NCI-H187 (cell line): ENCODE results near the gene C8G.
A peak's percentile ranks its signal among the peaks of the same experiment; 100 is the strongest.

Experiments
- DNase-seq, 2 experiments: peaks; one replicate each; lab custom pipeline; 2025; lab: John Stamatoyannopoulos, UW

The C8G gene

DNA sequence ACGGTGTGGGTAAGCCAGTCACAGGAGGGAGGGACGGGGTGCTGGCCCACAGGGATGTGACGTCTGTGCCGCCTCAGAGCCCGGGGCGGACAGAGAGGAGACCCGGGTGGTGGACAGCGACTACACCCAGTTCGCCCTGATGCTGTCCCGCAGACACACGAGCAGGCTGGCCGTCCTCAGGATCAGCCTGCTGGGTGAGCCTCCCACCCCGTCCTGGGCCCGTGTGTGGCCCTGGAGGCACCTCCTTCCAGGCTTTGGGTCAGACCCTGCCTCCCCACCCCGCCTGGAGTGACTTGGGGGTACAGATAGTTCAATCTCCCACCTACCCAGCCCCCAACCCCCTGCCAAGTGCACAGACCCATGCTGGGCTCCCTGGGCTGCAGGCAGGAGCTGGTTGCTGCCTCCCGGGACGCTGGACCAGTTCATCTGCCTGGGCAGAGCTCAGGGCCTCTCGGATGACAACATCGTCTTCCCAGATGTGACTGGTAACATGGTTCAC is 8.8 kb downstream of the C8G start:
- DNase-seq: no peak

DNA sequence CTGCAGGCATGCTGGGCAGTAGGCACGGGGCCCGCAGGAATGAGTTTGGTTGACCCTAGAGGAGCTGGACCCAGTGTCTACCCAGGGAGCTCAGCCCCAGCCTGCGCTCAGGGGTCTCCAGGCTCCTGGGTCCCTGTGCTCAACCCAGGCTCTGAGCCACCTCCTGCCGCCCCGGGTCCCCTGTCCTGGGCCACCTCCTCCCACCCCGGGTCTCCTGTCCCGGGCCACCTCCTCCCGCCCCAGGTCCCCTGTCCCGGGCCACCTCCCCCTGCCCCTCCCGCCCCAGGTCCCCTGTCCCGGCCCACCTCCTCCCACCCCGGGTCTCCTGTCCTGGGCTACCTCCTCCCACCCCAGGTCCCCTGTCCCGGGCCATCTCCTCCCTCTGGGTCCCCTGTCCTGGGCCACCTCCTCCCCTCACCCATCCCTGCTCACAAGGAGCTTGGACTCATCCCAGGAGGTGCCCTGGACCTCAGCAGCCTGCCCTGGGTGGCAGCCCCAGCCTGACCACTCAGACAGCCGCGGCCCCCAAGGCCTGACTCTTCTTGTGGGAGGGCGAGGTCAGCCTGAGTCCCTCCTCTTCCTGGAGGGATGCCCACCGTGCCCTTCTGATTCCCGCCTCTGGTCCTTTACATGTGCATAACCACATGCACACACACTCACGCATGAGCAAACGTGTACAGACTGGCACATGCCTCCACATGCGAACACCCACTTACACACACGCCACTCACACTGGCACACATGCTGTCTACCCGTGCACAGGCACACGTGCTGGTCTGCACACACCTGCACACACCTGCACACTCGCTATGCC is 9.4 kb downstream of the C8G start:
- no peak for DNase-seq

DNA sequence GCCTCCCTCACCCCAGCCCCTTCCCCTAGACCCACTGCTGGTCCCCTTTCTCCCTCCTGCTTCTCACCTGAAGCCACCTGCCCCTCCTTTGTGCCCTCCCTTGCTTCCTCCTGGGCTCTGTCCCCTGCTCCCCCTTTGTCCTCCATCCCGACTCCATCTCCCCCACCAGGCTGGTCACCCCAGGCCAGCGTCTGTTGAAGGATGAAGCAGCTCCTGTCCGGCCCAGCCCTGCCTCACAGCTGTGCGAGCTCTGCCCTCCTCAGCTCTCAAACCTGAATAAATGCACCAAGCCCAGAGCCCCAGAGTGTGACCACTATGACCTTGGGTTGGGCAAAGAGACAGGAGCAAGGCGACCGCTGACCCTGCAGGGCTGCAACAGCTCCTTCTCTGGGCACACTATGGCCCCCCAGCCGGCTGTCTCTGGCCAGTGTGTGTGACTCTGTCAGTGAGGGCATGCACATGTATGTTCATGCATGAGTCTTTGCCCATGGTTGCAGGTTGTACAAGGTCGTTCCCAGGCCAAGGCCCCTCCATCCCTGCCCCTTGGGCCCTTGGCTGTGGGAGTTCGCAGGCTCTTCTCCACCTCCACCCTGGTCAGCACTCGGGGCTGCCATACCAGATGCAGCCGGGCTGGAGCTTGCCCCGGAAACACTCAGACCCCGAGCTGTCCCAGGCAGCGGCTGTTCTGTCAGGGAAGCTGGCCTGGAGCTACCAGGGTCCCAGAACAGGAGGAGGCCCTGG is 10.3 kb downstream of the C8G start:
- DNase-seq: no peak

DNA sequence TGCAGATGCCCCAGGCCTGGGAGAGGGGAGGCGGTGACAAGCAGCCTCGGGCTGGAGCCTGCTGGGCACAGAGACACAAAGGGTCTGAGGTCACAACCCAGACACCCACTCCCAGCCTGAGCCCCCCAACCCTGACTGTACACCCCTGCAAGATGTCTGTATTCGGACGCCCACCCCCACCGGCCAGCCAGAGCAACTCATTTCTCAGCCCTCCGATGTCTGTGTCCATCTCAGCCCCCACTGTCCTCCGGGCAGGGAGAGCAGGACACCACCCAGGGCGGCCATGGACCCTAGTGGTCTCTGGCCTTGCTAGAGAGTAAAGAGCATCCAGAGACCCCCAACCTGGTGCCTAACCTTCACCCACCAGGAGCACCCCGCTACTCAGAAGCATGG is 10.9 kb downstream of the C8G start:
- no peak for DNase-seq

DNA sequence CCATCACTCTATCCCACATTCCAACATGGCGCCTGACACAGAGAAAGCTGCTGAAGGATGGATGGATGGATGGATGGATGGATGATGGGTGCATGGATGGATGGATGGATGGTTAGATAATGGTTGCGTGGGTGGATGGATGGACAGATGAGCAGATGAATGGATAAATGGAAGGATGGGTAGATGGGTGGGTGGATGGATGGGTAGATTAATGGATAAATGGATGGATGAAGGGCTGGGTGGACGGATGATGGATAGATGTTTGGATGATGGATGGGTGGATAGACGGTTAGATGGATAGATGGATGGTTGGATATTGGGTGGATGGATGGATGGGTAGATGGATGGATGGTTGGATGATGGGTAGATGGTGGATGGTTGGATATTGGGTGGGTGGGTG is 11.6 kb downstream of the C8G start:
- no peak for DNase-seq

DNA sequence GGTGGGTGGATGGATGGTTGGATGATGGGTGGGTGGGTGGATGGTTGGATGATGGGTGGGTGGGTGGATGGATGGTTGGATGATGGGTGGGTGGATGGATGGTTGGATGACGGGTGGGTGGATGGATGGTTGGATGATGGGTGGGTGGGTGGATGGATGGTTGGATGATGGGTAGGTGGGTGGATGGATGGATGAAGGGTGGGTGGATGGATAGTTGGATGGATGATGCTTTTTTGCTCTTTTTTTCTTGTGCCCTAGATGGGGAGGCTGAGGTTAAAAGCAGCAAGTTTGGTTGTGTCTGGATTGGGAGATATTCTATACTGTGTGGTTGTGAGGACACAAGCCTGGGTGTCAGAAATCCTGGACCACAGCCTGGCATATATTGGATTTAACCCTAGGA is 12.4 kb downstream of the C8G start:
- no peak for DNase-seq

DNA sequence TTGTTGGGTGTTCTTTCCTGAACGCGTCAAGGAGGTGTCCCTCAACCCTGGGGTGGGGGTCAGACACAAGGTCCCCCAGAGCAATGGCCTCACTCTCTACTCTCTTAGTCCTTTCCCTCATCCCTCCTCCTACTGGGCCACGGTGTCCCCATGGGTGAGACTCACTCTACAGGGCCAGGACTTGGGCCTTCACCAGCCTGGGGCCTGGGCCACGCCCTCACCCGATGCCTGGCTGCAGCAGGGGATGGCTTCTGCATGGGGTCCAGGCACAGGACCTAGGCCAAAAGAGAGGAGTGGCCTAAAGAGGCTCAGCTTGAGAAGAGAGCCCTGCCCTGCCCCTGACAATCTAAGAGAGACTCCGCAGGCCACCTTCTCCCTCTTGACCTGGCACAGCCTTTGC is 12.9 kb downstream of the C8G start:
- DNase-seq: no peak

DNA sequence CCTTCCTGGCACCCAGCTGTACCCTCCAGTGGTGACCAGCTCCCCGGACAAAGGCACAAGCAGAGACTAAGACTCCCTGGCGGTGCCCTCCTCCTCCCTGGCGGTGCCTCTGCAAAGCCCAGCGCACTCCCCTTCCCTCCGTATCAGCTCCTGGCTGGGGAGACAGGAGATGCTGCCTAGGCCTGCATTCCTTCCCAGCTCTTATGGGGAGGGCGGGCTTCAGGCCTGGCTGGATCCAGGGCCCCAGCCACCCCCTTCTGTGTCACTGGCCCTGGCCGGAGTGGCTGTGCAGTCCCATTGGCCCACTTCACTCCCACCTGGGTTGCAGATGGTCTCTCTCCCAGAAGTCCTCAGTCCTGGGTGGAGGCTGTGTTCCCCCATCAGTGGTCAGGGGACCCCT is 13.4 kb downstream of the C8G start:
- no peak for DNase-seq

DNA sequence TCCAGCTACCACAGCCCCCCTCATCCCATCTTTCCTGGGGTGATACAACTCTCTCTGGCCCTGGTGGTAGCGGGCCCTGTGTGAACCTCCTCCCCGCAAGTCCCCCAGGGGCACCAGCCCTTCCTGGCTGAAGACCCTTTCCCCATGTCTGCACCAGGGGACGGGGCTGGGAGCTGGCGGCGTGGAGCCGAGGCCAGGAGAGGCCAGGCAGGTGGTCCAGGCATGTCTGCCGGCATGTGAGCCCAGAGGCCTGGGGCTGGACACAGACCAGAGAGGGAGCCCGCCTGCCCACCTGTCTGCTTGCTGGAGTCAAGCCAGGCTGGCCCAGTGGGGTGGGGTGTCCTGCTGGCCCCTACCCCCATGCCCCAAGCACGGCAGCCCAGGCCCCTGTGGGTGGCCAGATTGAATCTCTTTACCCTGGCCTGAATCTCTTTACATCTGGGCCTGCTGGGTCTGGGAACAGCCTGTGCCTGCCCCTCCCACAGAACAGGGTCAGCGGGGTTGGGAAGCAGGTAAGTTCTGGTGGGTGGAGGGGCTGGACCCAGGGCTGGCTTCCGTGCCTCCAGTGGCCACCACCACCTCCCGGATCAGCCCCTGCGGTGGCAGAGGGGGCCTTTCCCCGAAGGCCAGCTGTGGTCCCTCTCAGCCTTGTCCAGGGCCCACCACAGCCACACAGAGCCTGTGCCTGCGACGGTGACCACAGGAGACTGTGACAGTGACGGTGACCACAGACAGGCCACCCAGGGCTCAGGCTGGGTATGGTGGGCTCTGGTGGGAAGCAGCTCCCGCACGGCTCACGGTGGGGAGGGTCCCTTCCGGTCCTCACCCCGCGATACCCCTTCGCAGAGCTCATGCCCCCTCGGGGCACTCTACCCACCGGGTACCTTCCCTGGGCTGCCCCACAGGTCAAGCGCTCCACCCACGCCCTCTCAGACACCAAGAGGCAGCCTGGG is 14.1 kb downstream of the C8G start:
- no peak for DNase-seq

DNA sequence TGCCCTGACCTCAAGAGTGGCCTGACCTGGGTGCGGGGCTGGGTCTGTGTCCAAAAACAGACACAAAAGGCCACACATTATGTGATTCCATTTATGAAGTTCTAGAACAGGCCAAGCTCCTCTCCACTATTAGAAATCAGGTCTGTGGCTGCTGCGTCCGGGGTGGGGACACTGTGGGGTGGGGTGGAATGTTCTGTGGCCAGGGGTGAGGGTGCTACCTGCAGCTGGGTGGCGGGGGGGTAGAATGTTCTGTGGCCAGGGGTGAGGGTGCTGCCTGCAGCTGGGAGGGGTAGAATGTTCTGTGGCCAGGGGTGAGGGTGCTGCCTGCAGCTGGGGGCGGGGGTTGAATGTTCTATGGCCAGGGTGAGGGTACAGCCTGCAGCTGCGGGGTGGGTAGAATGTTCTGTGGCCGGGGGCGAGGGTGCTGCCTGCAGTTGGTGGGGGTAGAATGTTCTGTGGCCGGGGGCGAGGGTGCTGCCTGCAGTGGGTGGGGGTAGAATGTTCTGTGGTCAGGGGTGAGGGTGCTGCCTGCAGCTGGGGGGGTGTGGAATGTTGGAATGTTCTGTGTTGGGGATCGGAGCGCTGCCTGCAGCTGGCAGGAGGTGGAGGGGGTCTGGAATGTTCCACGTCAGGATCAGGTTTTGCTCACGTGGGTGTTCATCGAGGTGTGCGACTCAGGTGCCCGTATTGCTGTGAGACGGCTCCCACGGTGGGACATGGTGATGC is 15.3 kb downstream of the C8G start:
- no peak for DNase-seq

DNA sequence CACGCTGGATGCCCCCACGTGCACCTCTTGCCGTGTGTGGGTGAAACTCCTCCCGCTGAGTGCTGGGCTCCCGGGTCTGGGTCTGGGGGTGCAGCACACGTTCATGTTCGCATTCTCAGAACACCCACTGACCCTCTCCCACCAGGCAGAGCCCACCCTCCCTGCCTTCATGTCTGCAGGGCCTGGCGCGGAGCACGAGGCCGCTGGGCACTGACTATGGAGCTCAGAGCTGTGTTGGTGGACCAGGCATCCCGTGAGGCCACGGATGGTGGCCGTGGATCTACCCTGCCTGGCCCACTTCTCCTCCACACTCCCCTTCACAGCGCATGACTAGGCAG is 15.9 kb downstream of the C8G start:
- DNase-seq: no peak

DNA sequence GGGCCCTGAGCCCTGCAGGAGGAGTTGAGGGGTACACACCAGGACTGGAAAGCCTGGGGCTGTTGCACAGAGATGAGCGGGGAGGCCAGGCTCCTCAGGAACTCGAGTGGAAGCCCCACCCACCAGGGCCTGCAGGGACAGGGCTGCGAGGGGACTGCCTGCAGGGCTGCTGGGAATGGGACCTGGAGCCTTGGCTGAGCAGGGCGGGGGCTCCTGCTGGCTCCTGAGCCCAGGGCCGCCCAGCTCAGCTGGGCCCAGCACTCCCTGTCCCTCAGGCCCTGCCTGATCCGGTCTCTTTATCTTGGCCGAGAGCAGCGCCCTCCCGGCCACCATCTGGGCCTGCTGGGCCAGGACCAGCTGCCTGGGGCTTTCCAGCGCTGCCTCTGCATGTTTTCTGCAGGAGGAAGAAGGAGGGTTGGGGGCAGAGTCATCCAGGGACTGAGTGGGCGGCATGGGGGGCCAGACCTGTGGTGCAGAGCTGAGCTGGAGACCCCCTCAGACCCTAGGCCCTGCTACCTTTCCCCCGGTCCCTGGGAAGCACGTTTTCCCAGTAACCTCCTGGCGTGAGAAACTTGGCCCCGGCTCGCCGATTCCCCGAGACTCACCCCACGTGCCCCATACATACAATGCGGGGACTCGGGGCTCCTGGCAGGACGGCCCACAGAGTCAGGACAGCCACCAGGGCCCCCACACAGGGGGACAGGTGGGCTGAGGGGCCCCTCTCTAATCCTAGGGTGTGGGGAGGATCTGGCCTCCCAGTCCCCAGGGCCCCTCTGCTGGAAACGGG is 16.4 kb downstream of the C8G start:
- no peak for DNase-seq

DNA sequence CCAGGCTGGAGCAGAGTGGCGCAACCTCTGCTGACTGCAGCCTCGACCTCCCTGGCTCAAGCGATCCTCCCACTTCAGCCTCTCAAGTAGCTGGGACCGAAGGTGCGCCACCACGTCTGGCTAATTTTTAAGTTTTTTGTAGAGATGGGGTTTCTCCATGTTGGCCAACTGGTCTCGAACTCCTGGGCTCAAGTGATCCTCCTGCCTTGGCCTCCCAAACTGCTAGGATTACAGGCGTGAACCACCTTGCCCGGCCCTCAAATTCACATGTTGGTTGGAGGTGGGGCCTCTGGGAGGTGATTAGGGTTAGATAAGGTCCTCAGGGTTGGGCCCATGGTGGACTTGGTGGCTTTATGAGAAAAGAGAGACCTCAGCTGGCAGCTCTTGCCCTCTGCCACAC is 17.1 kb downstream of the C8G start:
- DNase-seq: no peak

DNA sequence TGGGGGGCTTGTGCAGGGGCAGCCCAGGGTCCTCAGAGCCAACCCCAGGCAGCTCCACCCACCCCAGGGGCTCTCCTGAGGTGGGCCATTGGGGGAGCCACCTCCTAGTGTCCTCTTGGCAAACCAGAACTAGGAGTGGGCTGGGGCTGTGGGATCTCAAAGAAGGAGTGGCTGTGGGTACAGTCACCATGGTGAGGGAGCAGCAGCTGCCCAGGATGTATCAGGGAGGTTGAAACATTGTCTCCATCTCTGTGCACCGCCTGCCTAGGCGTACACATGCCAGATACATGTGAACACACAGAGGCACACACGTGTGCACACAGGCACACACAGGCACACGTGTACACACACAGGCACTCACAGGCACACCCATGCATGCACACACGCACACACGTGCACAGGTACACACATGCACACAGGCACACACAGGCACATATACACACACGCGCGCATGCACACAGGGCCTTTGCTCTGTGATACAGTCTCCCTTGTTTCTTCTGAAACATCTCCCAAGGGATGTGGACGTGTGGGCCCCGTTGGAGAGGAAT is 17.7 kb downstream of the C8G start:
- DNase-seq: no peak

DNA sequence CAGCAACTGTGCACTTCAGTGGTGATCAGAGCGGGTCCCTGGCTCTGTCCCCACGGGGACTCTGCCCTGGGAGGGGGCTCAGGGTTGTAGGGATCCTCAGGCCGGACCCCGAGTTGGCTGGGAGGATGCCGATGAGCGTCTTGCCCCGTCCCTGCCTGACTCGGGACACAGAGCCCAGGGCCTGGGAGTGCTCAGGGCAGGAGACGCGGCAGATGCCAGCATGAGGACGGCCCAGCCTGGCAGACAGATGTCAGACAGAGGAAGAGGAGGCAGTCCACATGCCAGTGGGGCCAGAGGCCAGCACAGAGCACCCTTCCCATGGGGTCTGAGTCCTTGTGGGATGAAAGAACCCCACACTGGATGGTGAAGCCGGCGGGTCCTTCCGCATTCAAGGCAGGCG is 18.3 kb downstream of the C8G start:
- DNase-seq: no peak

DNA sequence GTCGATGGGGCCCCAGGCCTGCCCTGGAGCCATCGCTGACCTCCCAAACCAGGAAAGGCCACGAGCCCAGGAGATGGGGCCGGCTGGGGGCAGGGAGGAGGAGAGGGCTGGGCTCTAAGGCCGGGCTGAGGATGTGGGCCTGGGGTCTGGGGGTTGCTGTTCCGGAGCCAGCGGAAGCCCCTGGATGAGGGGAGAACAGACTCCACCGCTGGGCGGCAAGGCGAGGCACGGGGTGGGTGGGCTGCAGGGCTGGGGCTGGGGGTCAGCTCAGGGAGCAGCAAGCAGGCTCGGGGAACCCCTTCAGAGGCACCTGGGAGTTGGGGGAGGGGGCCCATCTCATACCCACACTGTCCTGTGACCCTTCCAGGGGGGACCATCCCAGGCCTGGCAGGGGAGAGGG is 18.7 kb downstream of the C8G start:
- no peak for DNase-seq

DNA sequence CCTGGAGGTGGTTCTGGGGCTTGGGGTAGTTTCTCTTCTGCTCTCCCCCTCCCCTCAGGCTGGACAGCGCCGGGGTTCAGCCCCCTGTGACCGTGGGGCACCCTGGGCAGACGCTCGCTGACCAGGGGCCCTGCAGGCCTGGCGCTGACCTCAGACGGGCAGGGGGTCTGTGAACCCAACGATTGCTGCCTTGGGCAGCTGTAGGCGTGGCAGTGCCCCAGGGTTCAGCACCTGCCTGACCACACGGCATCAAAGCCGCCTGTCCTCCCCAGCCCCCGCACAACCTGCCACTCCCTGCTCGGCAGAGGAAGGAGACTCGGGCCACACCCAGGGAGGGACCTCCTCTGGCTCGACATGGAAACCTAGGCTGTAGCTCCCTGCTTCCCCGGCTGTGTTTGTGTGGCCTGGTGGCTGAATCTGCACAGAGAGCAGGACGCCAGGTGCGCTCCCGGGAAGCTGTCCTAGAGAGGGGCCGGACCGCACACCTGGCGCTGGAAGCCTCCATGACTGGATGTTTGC is 19.2 kb downstream of the C8G start:
- peak in 1 of 2 experiments; percentile 13 for DNase-seq

DNA sequence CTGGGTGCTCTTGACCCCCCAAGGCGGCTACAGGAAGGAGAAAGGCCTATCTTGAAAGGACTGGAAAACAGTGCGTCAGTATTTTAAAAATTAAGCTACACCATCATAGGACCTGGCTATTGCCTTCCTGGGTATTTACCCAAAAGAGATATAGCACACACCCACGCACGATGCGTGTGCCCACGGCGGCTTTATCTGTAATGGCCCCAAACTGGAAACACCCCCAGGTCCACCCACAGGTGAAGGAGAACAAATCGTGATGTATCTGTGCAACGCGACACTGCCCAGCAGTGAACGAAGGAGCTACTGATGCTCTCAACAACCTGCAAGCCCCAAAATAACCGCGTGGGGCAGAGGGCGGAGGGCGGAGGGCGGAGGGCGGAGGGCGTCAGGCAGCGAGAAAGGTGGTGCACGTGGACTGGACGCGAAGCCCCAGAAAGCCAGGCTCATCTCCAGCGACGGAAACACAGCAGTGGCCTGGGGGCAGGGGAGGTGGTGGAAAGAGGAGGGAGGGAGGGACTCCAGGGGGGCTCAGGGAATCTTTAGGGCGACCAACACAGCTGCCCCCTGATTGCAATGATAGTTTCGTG is 19.9 kb downstream of the C8G start:
- DNase-seq: no peak

DNA sequence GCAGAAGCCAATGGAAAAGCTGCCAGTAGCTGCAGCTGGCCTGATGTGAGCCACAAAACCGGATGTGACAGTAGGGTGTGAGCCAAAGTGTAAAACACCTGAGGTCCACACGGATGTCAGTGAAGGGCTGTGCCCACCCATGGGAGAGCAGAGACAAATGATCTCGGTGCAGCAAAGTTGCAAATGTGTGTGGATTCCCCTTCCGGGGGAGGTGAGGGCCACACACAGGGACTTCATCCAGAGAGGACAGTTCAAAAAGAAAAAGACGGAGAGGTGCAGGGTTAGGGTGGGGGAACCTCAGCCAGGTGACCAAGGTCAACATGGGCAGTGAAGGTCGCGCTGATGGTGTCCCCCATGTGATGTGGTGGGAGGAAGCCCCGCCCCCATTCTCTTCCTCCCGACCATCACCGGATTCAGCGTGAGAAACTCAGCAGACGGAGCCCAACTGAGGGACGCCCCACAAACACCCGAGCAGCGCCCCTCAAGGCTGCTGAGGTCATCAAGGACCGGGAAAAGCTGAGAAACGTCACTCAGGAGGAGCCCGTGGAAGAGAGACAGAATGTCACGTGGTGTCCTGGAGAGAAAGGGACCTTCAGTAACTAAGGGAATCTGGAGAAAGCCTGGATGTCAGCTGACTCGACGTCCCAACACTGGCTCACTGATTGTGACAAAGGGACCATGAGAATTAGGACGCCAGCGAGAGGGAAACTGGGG is 20.9 kb downstream of the C8G start:
- DNase-seq: no peak
